IPS-18c (cell line): ENCODE results near the gene ADGRG6.
"Not testable (repeated sequence)": the region's sequence is repeated elsewhere in the genome, so short reads cannot be mapped to it uniquely, and the experiment has no call there.

Experiments used
- H3K4me3 ChIP-seq: 2 replicates; pipeline ENCODE4 v1.7.0; 2013; ENCODE audit warnings: low read depth, mild to moderate bottlenecking, low read length, moderate library complexity; ENCODE audit not compliant: insufficient read depth
- H3K9me3 ChIP-seq: one replicate; pipeline ENCODE4 v1.6.1; 2013; ENCODE audit warnings: mild to moderate bottlenecking, low read length, moderate library complexity; ENCODE audit not compliant: control insufficient read depth, insufficient read depth

Gene ADGRG6

DNA sequence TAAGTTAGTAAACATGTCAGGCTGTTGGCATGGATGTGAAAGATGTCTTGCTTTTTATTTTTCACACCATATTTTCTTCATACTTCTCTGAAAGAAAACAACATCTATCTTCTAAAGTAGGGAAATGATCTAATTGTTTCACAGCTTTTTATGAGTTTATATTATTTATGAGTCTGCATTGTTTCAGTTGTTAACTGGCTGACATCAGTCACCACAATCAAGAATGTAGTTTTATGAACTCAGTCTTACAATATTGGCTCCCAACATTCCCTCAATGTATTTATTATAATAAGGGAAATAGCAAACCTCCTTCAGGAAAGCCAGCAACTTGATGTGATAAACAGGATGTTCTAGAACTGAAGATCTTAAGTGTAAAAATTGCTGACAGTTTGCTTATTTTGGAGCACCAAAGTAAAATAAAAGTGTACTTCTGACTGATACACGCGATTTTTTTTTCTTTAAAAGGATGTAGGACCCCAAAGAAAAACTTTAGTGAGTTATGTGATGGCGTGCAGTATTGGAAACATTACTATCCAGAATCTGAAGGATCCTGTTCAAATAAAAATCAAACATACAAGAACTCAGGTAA lies 106.0 kb downstream of the ADGRG6 start:
- H3K9me3 ChIP-seq: no peaks in the 10 kb centered on the region
- no peak overlapping the region for H3K4me3 ChIP-seq

DNA sequence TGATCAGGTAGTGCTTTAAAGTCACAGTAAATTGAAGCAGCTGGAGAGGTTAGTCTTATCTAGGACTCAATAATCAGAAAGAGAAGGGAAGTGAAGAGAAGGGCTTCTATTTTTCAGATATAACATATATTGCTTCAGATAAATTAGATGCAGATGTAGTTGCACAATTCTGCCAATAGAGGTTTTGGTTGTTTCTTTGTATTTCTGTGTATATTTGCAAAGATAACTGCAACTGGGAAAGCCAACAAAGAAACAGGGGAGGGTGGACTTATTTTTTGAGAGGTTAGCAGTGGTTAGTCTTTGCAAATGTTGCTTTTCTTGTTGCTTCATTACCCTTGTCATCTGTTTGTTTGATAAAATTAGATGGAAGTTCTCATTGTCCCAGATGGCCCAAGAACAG lies 106.6 kb downstream of the ADGRG6 start:
- no peaks in the 10 kb centered on the region for H3K9me3 ChIP-seq
- no peak overlapping the region for H3K4me3 ChIP-seq

DNA sequence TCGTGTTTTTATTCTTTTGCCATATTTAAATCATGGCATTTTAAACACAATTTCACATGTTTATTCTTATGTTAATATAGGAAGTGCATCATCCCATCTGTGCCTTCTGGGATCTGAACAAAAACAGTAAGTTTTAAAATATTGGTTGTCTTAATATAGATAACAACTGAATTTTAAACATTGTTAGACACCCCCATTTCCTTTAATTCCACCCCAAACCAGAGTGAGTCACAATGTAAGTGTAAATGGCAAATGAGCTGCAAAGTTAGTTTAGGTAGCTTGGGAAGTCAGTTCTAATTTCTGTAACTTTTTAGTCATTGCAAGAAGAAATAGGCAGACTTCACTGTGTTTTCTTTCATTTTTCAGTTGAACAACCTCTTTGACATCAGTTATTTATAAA lies 108.0 kb downstream of the ADGRG6 start:
- no peaks in the 10 kb centered on the region for H3K9me3 ChIP-seq

GRCh38 chr6:142411145-142411544 lies 109.3 kb downstream of the ADGRG6 start:
- no peaks in the 10 kb centered on the region for H3K9me3 ChIP-seq
- no peak overlapping the region for H3K4me3 ChIP-seq

More for the DNA sequence above, 108.0 kb downstream of the ADGRG6 start:
- no peak overlapping the region for H3K4me3 ChIP-seq

DNA sequence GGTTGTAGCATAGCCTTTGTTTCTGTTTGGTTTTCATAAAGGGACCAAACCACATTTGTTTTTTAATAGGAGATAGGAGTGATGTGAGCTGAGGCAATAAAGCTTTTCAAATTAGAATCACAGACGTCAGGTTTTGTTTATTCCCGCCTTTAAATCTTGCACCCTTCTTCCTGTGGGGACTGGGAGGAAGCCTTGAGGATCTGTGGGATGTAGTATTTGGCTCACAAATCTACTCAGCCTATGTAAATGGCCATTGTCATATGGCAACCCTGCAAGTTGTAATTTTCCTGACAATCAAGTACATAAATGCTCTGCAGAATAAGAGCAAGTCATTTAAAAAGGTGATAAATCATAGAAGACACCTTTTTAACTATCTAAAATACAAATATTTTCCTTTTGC lies 110.4 kb downstream of the ADGRG6 start:
- no peak overlapping the region for H3K4me3 ChIP-seq
- no peaks in the 10 kb centered on the region for H3K9me3 ChIP-seq

GRCh38 chr6:142412658-142413057 lies 110.9 kb downstream of the ADGRG6 start:
- H3K9me3 ChIP-seq: no peaks in the 10 kb centered on the region
- no peak overlapping the region for H3K4me3 ChIP-seq

DNA sequence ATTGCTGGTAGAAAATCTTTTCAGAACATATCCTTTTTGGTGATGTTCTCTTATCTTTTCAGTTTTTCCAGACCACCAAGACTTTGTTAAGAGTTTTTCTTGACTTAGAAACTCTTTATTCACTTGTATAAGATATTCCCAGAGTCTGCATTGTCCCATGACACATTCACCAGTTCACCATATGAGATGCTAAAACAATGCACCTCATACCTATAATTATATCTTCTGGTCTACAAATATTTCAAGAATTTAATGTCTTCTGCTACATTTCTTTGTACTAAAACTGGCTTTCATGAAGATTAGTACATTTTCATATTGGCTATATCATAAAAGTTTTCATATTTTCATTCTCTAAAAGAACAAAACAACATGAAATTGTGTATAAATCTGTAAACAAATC lies 111.3 kb downstream of the ADGRG6 start:
- Histone ChIP-seq H3K4me3 (no peak overlapping the region), H3K9me3 (no peaks in the 10 kb centered on the region)

- Histone ChIP-seq H3K4me3 (no peak overlapping the region), H3K9me3 (no peaks in the 10 kb centered on the region)
Observed at GRCh38 chr6:142414462-142415250, 112.8 kb downstream of the ADGRG6 start.

GRCh38 chr6:142416179-142416578 lies 114.4 kb downstream of the ADGRG6 start:
- no peaks in the 10 kb centered on the region for H3K9me3 ChIP-seq
- no peak overlapping the region for H3K4me3 ChIP-seq

GRCh38 chr6:142416686-142417085 lies 114.9 kb downstream of the ADGRG6 start:
- no peak overlapping the region for H3K4me3 ChIP-seq
- H3K9me3 ChIP-seq: no peaks in the 10 kb centered on the region

- Histone ChIP-seq H3K4me3 (no peak overlapping the region), H3K9me3 (no peaks in the 10 kb centered on the region)
Observed at GRCh38 chr6:142417331-142417750, 115.5 kb downstream of the ADGRG6 start.

DNA sequence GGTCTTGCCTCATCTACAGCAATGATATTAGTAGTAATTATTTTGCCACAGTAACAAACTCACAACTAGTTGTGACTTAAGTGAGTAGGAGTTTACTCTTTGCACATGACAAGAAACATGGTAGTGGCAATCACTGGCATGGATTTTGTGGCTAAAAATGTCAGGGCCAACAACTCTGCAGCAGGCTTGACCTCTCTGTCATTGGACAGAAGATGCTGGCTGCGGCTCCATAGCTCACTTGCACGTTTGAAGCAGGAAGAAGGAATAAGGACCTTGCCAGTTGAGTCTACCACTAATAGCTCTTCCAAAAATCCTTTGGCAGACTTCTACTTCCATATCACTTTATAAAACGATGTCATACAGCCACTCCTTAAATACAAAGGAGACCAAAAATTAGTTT lies 117.3 kb downstream of the ADGRG6 start:
- Histone ChIP-seq H3K4me3 (no peak overlapping the region), H3K9me3 (no peaks in the 10 kb centered on the region)

- no peak overlapping the region for H3K4me3 ChIP-seq
- H3K9me3 ChIP-seq: no peaks in the 10 kb centered on the region
Observed at GRCh38 chr6:142420802-142421201, 119.0 kb downstream of the ADGRG6 start.

DNA sequence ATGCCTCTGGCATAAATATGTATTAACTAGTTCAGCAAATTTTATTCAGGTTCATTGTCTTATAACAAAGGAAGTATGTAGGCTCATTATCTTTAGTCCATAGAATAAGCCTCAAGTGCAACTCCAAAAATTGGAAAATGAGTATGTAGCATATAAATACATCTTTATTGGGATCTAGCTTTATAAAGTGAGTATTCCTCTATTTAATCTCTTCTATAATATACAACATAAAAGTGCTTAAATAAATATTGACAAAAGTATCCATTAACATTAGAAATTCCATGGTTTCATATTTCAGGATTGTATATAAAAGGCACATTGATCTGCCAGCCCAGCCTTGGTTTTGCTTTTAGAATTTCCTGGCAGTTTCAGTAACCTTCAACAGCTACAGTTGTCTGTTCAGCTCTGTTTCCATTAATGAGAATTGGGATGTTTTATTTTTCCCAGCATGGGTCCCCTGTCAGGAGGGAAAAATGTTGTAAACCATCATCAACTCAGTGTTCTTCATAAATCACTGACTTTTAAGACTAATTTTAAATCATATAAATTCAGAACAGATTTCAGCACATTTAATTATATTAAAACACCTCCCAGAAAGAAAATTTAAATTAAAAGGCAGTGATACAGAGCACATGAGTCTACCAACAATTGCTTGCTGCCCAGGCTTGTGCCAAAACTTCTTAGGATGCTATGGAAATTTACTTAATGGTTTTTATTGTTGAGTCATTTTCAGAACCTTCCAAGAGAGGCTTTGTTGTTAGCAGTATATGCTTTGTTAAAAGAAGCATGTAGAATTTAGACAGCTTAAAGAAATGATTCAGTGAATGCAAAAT lies 119.7 kb downstream of the ADGRG6 start:
- Histone ChIP-seq H3K9me3 (no peaks in the 10 kb centered on the region), H3K4me3 (no peak overlapping the region)

DNA sequence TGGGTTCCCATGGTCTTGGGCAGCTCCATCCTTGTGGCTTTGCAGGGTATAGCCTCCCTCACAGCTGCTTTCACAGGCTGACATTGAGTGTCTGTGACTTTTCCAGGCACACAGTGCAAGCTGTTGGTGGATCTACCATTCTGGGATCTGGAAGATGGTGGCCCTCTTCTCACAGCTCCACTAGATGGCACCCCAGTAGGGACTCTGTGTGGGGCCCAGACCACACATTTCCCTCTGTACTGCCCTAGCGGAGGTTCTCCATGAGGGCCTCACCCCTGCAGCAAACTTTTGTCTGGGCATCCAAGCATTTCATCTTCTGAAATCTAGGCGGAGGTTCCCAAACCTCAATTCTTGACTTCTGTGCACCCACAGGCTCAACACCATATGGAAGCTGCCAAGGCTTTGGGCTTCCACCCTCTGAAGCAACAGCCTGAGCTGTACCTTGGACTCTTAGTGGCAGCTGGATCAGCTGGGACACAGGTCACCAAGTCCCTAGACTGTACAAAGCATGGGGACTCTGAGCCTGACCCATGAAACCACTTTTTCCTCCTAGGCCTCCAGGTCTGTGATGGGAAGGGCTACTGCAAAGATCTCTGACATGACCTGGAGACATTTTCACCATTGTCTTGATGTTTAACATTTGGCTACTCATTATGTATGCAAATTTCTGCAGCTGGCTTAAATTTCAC lies 124.8 kb downstream of the ADGRG6 start:
- not testable (repeated sequence) for H3K9me3 ChIP-seq

DNA sequence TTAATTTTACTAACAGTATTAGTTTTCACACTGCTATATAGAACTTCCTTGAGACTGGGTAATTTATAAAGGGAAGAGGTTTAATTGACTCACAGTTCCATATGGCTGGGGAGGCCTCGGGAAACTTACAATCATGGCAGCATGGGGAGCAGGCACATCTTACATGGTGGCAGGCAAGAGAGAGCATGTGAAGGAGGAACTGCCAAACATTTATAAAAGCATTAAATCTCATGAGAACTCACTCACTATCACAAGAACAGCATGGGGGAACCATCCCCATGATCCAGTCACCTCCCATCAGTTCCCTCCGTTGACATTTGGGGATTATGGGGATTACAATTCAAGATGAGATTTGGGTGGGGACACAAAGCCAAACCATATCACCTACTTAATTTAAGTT lies 126.7 kb downstream of the ADGRG6 start:
- H3K9me3 ChIP-seq, H3K4me3 ChIP-seq: not testable (repeated sequence)

More for the DNA sequence above, 124.8 kb downstream of the ADGRG6 start:
- not testable (repeated sequence) for H3K4me3 ChIP-seq

GRCh38 chr6:142429195-142429594 lies 127.4 kb downstream of the ADGRG6 start:
- H3K9me3 ChIP-seq: peaks cover 3% of the 10 kb centered on the region
- no peak overlapping the region for H3K4me3 ChIP-seq
